GM12873 (cell line): Measurements from ENCODE around the gene INHBB.

Experiments
- TF ChIP-seq, protein P1 (sequence below): IDR thresholded peaks from 2 replicates; pipeline ENCODE4 v1.5.1; 2012; ENCODE audit warnings: low read depth, mild to moderate bottlenecking, moderate library complexity, low read length, control low read depth; ENCODE audit not compliant: insufficient read depth; ENCODE audit errors: missing control alignments

Gene INHBB

DNA sequence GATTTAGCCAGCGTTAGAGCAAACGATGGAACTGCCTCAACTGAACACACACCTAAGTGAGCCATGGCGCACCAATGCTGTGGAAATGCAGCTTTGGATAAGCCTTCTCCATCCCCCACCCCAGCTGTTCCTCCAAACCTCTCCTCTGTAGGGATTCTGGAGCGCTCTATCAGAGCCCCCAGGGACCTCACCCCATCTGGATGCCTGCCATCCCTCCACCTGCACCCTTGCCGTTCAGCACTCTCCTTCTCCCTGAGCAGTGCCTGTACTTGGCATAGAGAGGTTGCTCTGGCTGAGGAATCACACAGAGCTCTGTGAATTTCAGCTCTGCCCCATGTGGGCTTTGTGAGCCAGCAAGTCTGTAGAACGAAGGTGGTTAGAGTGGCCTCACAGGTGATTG, 42.8 kb upstream of the INHBB start:
- TF ChIP-seq, protein P1, sequence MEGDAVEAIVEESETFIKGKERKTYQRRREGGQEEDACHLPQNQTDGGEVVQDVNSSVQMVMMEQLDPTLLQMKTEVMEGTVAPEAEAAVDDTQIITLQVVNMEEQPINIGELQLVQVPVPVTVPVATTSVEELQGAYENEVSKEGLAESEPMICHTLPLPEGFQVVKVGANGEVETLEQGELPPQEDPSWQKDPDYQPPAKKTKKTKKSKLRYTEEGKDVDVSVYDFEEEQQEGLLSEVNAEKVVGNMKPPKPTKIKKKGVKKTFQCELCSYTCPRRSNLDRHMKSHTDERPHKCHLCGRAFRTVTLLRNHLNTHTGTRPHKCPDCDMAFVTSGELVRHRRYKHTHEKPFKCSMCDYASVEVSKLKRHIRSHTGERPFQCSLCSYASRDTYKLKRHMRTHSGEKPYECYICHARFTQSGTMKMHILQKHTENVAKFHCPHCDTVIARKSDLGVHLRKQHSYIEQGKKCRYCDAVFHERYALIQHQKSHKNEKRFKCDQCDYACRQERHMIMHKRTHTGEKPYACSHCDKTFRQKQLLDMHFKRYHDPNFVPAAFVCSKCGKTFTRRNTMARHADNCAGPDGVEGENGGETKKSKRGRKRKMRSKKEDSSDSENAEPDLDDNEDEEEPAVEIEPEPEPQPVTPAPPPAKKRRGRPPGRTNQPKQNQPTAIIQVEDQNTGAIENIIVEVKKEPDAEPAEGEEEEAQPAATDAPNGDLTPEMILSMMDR, result no peak

DNA sequence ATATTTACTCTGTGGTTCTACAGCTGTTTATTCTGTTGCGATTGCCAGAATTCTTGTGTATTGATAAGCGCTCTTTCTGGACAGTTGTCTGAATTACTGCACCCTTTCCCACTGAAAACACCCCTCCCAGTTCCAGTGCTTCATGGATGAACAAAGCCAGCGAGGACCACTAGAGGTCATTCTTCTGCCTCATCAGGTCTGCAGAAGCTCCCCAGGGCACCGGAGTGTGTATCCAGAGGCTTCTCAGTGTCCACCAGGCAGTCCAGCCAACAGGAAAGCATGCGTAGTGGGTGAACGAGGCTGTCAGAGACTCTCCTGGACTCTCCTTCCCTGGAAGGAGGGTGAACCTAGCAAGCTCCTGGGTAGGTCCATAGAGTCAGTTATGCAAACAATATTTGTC, 40.6 kb upstream of the INHBB start:
- TF ChIP-seq, protein P1, result peak; percentile 25

DNA sequence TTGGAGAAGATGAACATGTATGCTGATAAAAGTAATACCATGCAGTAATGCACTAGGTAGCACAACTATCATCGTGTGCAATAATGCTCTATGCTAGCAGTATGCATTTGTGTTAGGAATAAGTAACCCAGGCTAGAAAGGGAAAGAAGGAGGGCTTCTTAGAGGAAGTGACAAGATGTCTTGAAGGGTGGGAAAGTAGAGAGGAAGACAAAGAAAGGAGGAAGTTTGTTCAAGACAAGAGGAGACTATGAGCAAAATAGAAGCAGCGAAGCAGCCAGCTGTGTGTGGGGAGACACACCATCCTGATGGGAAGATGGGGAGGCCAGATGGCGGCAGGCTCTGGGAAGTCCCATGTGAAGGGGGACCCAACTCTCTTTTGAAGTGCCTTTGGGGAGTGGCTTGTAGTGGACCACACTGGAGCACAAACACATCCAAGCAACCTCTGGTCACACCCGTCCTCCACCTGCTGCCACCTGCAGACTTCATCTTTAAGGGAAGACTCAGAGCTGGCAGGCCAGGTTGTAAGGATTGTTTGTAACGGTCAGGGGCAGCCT, 39.9 kb upstream of the INHBB start:
- TF ChIP-seq, protein P1, result no peak

DNA sequence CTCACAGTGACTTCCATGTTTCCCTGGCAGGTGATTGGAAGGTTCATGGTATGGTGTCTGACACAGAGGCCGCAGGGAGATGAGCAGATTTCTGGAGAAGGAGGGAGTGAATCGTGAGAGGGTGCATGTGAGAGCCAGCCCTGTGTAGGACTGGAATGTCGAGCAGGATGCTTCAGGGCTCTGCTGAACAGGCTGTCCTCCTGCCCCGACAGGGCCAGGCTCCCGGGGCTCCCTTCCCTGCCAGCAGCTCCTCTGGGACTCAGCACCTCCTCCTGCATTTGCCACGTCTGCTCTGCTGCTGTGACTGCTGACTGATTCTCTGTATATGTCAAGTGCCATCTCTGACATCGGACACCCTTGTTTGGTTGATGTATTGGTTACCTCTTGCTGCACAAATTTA, 38.5 kb upstream of the INHBB start:
- TF ChIP-seq, protein P1, result no peak

DNA sequence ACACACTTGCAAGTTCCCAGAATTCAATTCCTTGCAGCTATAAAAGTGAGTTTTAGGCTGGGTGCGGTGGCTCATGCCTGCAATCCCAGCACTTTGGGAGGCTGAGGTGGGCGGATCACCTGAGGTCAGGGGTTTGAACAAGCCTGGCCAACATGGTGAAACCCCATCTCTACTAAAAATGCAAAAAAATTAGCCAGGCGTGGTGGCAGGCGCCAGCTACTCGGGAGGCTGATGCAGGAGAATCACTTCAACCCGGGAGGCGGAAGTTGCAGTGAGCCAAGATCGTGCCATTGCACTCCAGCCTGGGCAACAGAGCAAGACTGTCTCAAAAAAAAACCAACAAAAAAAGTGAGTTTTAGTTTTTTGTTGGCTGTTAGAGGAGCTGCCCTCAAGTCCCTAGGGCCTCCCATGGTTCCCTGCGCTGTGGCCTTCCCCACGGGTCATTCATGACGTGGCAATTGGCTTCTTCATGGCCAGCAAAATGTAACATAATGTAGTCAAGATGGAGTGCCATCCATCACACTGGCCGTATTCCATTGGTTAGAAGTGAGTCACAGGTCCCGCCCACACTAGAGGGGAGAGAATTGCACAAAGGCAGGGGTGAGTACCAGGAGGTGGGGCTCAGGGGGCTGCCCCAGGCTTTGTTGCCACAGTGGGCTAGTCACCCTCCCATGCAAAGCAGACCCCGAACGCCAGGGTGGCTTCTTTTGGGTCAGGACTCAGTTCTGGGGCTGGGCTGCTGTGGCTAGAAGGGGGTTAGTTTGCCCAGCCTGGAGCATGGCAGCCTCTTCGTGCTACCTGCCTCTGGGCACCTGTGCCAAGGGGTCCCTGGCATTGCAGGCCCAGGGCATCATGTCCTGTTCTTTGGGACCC, 37.7 kb upstream of the INHBB start:
- TF ChIP-seq, protein P1, result no peak

DNA sequence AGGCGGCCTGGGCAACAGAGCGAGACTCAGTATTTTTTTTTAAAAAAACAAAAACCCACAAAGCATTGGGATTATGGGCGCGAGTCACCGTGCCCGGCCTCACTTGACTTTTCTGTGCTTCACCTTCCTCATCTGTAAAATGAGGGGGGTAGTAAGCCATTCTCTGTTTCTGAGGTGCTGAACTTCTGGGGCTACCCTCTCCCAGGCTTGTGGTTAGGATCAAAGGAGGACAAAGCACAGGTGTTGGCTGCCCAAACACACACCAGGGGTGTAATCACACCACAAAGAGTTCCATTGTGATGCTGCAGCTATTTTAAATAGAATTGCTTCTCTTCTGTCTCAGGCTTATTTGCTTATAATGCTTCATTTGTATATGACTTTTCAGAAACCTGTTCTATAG, 35.8 kb upstream of the INHBB start:
- TF ChIP-seq, protein P1, result no peak

DNA sequence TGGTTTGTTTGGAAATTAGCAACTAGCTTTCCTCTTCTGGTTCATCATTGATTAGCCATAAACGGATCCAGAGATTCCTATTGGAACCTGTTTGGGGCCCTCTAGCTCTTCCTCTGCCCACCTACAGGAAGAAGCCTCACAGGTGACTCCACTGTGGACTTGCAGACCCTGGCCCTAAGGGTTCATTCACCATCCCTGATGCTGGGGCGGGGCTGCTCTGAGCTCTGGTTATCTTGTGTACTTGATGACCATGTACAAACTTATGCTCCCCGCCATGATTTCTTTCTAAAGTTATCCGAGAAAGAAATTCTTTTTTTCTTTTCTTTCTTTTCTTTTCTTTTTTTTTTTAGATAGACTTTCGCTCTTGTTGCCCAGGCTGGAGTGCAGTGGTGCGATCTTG, 33.9 kb upstream of the INHBB start:
- TF ChIP-seq, protein P1, result no peak
